SU-DHL-6 (cell line): ENCODE data around the gene CAMK2D.

ENCODE experiments used
- H2AFZ ChIP-seq: fragments of 200-600 bp; sonication (generic); 2 replicates; pipeline ENCODE4 v1.6.1; 2014; ENCODE audit warnings: low read depth, mild to moderate bottlenecking, moderate library complexity, mixed read lengths, antibody characterized with exemption, low read length; ENCODE audit not compliant: severe bottlenecking
- H3F3A ChIP-seq: fragments of 200-600 bp; shearing (Covaris generic); 2 replicates; pipeline ENCODE4 v1.6.0; 2016; ENCODE audit warnings: antibody characterized with exemption, mild to moderate bottlenecking; ENCODE audit not compliant: insufficient read depth
- H3K27ac ChIP-seq: fragments of 200-600 bp; sonication (generic); 2 replicates; pipeline ENCODE4 v1.5.1; 2016; ENCODE audit warnings: low read depth, mild to moderate bottlenecking, low read length, moderate library complexity, mixed read lengths
- H3K27me3 ChIP-seq: fragments of 200-600 bp; sonication (generic), shearing (Covaris generic); 2 replicates; pipeline ENCODE4 v1.6.0; 2014; ENCODE audit warnings: mild to moderate bottlenecking, low read length
- H3K36me3 ChIP-seq: fragments of 200-600 bp; sonication (generic); 2 replicates; pipeline ENCODE4 v1.6.1; 2014; ENCODE audit warnings: mild to moderate bottlenecking, low read length, mixed read lengths
- H3K4me2 ChIP-seq: fragments of 300-600, 200-600 bp; shearing (Covaris generic), sonication (generic); 2 replicates; pipeline ENCODE4 v1.6.0; 2014; ENCODE audit warnings: low read length, low read depth, mild to moderate bottlenecking; ENCODE audit not compliant: poor library complexity, severe bottlenecking
- H3K4me3 ChIP-seq: fragments of 200-600 bp; sonication (generic); 2 replicates; pipeline ENCODE4 v1.5.1; 2014; ENCODE audit warnings: antibody characterized with exemption, low read length, mild to moderate bottlenecking, mixed read lengths; ENCODE audit not compliant: insufficient read depth, poor library complexity, severe bottlenecking
- H3K79me2 ChIP-seq: fragments of 200-600 bp; sonication (generic); 2 replicates; pipeline ENCODE4 v1.6.1; 2014; ENCODE audit warnings: mild to moderate bottlenecking, low read length, moderate library complexity; ENCODE audit not compliant: insufficient read depth
- H3K9ac ChIP-seq: fragments of 200-600 bp; sonication (generic); 2 replicates; pipeline ENCODE4 v1.7.0; 2014; ENCODE audit warnings: mild to moderate bottlenecking, low read length
- H3K9me2 ChIP-seq: fragments of 200-600 bp; sonication (generic); replicated peaks from 2 replicates; pipeline ENCODE4 v1.6.1; 2014; ENCODE audit warnings: low read length; ENCODE audit not compliant: insufficient read depth
- H3K9me3 ChIP-seq: fragments of 200-600 bp; sonication (generic); 2 replicates; pipeline ENCODE4 v1.6.1; 2014; ENCODE audit warnings: low read length, mixed read lengths; ENCODE audit not compliant: insufficient read depth
- H4K20me1 ChIP-seq: fragments of 200-600 bp; sonication (generic); 2 replicates; pipeline ENCODE4 v1.6.1; 2014; ENCODE audit warnings: low read depth, mild to moderate bottlenecking, antibody characterized with exemption, low read length, moderate library complexity, mixed read lengths
- EZH2phosphoT487 ChIP-seq: fragments of 200-600 bp; sonication (generic), shearing (Covaris generic); conservative IDR thresholded peaks from 2 replicates; pipeline ENCODE4 v1.6.1; 2018; ENCODE audit warnings: mild to moderate bottlenecking, antibody characterized with exemption, low read length, moderate library complexity, mixed read lengths
- TF ChIP-seq, protein P1 (sequence below): fragments of 200-600 bp; sonication (generic); IDR thresholded peaks from one replicate; pipeline ENCODE4 v1.5.1; 2017; ENCODE audit warnings: antibody characterized with exemption, mild to moderate bottlenecking, low read length, moderate library complexity; ENCODE audit not compliant: insufficient read depth, poor library complexity, severe bottlenecking

The CAMK2D gene

GRCh38 chr4:113528395-113528794, 233.1 kb downstream of the CAMK2D start:
- no peak overlapping the region for H3K9ac ChIP-seq

DNA sequence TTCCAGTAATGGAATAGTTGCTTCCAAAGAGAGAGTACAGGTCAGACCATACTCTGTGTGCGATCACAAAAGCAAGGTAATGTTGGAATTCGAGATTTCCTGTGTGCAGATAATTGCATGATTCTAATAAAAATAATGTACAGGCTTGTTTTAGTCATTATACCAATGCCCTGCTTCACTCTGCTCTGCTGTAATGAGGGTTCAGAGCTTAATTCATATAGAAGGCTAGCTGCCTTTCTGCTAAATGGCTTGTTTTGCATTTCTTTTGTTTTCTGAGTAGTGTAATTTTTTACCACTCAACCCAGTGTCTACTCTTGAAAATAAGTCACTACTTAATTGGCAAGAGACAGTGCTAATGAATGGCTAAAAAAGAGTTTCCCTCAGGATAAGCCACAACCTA, 236.0 kb downstream of the CAMK2D start:
- no peaks in the 10 kb centered on the region for H3K36me3 ChIP-seq
- TF ChIP-seq, protein P1, sequence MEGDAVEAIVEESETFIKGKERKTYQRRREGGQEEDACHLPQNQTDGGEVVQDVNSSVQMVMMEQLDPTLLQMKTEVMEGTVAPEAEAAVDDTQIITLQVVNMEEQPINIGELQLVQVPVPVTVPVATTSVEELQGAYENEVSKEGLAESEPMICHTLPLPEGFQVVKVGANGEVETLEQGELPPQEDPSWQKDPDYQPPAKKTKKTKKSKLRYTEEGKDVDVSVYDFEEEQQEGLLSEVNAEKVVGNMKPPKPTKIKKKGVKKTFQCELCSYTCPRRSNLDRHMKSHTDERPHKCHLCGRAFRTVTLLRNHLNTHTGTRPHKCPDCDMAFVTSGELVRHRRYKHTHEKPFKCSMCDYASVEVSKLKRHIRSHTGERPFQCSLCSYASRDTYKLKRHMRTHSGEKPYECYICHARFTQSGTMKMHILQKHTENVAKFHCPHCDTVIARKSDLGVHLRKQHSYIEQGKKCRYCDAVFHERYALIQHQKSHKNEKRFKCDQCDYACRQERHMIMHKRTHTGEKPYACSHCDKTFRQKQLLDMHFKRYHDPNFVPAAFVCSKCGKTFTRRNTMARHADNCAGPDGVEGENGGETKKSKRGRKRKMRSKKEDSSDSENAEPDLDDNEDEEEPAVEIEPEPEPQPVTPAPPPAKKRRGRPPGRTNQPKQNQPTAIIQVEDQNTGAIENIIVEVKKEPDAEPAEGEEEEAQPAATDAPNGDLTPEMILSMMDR, result no peak
- no peak for TF ChIP-seq EZH2phosphoT487
- no peak overlapping the region for H3K27ac ChIP-seq
- H3K9ac ChIP-seq, result no peak overlapping the region
- no peaks in the 10 kb centered on the region for H3K79me2 ChIP-seq
- no peaks in the 10 kb centered on the region for H3K27me3 ChIP-seq
- H3F3A ChIP-seq, result no peaks in the 10 kb centered on the region
- no peak overlapping the region for H3K4me2 ChIP-seq
- H3K9me3 ChIP-seq, result no peaks in the 10 kb centered on the region
- H4K20me1 ChIP-seq, result no peaks in the 10 kb centered on the region
- H3K9me2 ChIP-seq, result no peaks in the 10 kb centered on the region
- no peak overlapping the region for H3K4me3 ChIP-seq
- H2AFZ ChIP-seq, result no peak overlapping the region

More at GRCh38 chr4:113528395-113528794, 233.1 kb downstream of the CAMK2D start:
- no peaks in the 10 kb centered on the region for H4K20me1 ChIP-seq
- H3K4me3 ChIP-seq, result no peak overlapping the region
- no peaks in the 10 kb centered on the region for H3K9me2 ChIP-seq
- no peaks in the 10 kb centered on the region for H3K79me2 ChIP-seq
- no peaks in the 10 kb centered on the region for H3K36me3 ChIP-seq
- TF ChIP-seq EZH2phosphoT487, result no peak
- TF ChIP-seq, protein P1, result no peak
- no peaks in the 10 kb centered on the region for H3F3A ChIP-seq
- H3K27ac ChIP-seq, result no peak overlapping the region
- H3K27me3 ChIP-seq, result no peaks in the 10 kb centered on the region
- no peaks in the 10 kb centered on the region for H3K9me3 ChIP-seq
- no peak overlapping the region for H3K4me2 ChIP-seq
- H2AFZ ChIP-seq, result no peak overlapping the region

GRCh38 chr4:113524505-113525186, 236.9 kb downstream of the CAMK2D start:
- H4K20me1 ChIP-seq, result no peaks in the 10 kb centered on the region
- H3K9me3 ChIP-seq, result no peaks in the 10 kb centered on the region
- H3K27ac ChIP-seq, result no peak overlapping the region
- no peak overlapping the region for H3K9ac ChIP-seq
- H3K36me3 ChIP-seq, result no peaks in the 10 kb centered on the region
- no peaks in the 10 kb centered on the region for H3K79me2 ChIP-seq
- no peaks in the 10 kb centered on the region for H3K9me2 ChIP-seq
- no peak for TF ChIP-seq EZH2phosphoT487
- TF ChIP-seq, protein P1, result no peak
- H3K4me3 ChIP-seq, result no peak overlapping the region
- H3K4me2 ChIP-seq, result no peak overlapping the region
- H3F3A ChIP-seq, result no peaks in the 10 kb centered on the region
- no peak overlapping the region for H2AFZ ChIP-seq
- no peaks in the 10 kb centered on the region for H3K27me3 ChIP-seq
